Midbrain (tissue), 1 donor: Measurements from ENCODE around the gene GABRA5.

Experiments
- DNase-seq: peaks from one replicate; lab custom pipeline; 2025; lab: John Stamatoyannopoulos, UW

GABRA5 gene

GRCh38 chr15:26928051-26928450, 61.2 kb downstream of the GABRA5 start:
- DNase-seq: no peak

GRCh38 chr15:26929588-26929987, 62.7 kb downstream of the GABRA5 start:
- DNase-seq: no peak

- DNase-seq: no peak
Measured at GRCh38 chr15:26934848-26935247, 68.0 kb downstream of the GABRA5 start.

GRCh38 chr15:26935322-26935721, 68.5 kb downstream of the GABRA5 start:
- no peak for DNase-seq

GRCh38 chr15:26936502-26936901, 69.6 kb downstream of the GABRA5 start:
- DNase-seq: no peak

- DNase-seq: no peak
Measured at GRCh38 chr15:26937134-26937533, 70.3 kb downstream of the GABRA5 start.

GRCh38 chr15:26939398-26939797, 72.5 kb downstream of the GABRA5 start:
- DNase-seq: no peak

GRCh38 chr15:26941489-26941888, 74.6 kb downstream of the GABRA5 start:
- DNase-seq: no peak

GRCh38 chr15:26943866-26944265, 77.0 kb downstream of the GABRA5 start:
- no peak for DNase-seq

GRCh38 chr15:26945046-26945445, 78.2 kb downstream of the GABRA5 start:
- DNase-seq: no peak

- no peak for DNase-seq
Measured at GRCh38 chr15:26950001-26950400, 83.1 kb downstream of the GABRA5 start.

GRCh38 chr15:26954403-26954802, 87.5 kb downstream of the GABRA5 start:
- no peak for DNase-seq

- DNase-seq: no peak
Measured at GRCh38 chr15:26967719-26968269, 100.9 kb downstream of the GABRA5 start.

- no peak for DNase-seq
Measured at GRCh38 chr15:26968806-26969205, 101.9 kb downstream of the GABRA5 start.

- no peak for DNase-seq
Measured at GRCh38 chr15:26970712-26971210, 103.9 kb downstream of the GABRA5 start, which contains the start of gene GABRG3. Gene GABRG3, plus strand, starts transcription at chr15:26971181.

- no peak for DNase-seq
Measured at GRCh38 chr15:26971271-26972018, 104.6 kb downstream of the GABRA5 start.

GRCh38 chr15:26972636-26973035, 105.8 kb downstream of the GABRA5 start:
- no peak for DNase-seq

GRCh38 chr15:26974120-26974780, 107.4 kb downstream of the GABRA5 start:
- no peak for DNase-seq

- DNase-seq: no peak
Measured at GRCh38 chr15:26981492-26981891, 114.6 kb downstream of the GABRA5 start.

GRCh38 chr15:26983822-26984221, 117.0 kb downstream of the GABRA5 start:
- no peak for DNase-seq

- no peak for DNase-seq
Measured at GRCh38 chr15:26985050-26985449, 118.2 kb downstream of the GABRA5 start.

GRCh38 chr15:26996250-26996649, 129.4 kb downstream of the GABRA5 start:
- DNase-seq: no peak
